Measurements from ENCODE around the gene MRPS9. TPM values are rescaled to one million over a fixed set of nuclear protein-coding genes. Genes with fewer than 3 reads are reported as not detected.
A peak's percentile ranks its signal among the peaks of the same experiment; 100 is the strongest.

Gene MRPS9
- total and polyA plus RNA-seq, 7 donors, result 13.8 to 38.5 (median 18.4) TPM

- no peaks in the 10 kb centered on the region for H3K4me1 ChIP-seq
- no peak overlapping the region for H3K27ac ChIP-seq
- no peak overlapping the region for H3K4me3 ChIP-seq
- WGBS, 2 donors, result 89 to 90% methylated on average over 15 of the region's 15 CpGs
- intact Hi-C loops (cut with DNase I), result no loop called here
- TF ChIP-seq CTCF (IDR thresholded peaks at IDR 0.05) (no peak), EP300 (IDR thresholded peaks at IDR 0.05) (no peak), POLR2A (IDR thresholded peaks at IDR 0.05) (no peak), POLR2AphosphoS5 (IDR thresholded peaks at IDR 0.05) (no peak)
- DNase-seq, result no peak
- H3K36me3 ChIP-seq, result no peaks in the 10 kb centered on the region
- H3K27me3 ChIP-seq, result no peaks in the 10 kb centered on the region
- no peaks in the 10 kb centered on the region for H3K9me3 ChIP-seq
Measured at GRCh38 chr2:105111365-105112150, 73.7 kb downstream of the MRPS9 start.

GRCh38 chr2:105112345-105112744 is 74.5 kb downstream of the MRPS9 start:
- intact Hi-C loops (cut with DNase I), result no loop called here
- no peaks in the 10 kb centered on the region for H3K36me3 ChIP-seq
- H3K4me3 ChIP-seq, result no peak overlapping the region
- no peaks in the 10 kb centered on the region for H3K9me3 ChIP-seq
- no peak for DNase-seq
- H3K27me3 ChIP-seq, result no peaks in the 10 kb centered on the region
- no peaks in the 10 kb centered on the region for H3K4me1 ChIP-seq
- 83 to 90% methylated on average over 12 of the region's 12 CpGs for WGBS, 2 donors
- TF ChIP-seq EP300 (IDR thresholded peaks at IDR 0.05), result no peak
- TF ChIP-seq CTCF (IDR thresholded peaks at IDR 0.05), result no peak
- TF ChIP-seq POLR2A (IDR thresholded peaks at IDR 0.05), result no peak
- TF ChIP-seq POLR2AphosphoS5 (IDR thresholded peaks at IDR 0.05), result no peak
- no peak overlapping the region for H3K27ac ChIP-seq

- Histone ChIP-seq H3K27me3 (no peaks in the 10 kb centered on the region), H3K9me3 (no peaks in the 10 kb centered on the region), H3K4me1 (no peaks in the 10 kb centered on the region), H3K36me3 (no peaks in the 10 kb centered on the region), H3K27ac (no peak overlapping the region), H3K4me3 (no peak overlapping the region)
- TF ChIP-seq POLR2AphosphoS5 (IDR thresholded peaks at IDR 0.05) (no peak), EP300 (IDR thresholded peaks at IDR 0.05) (no peak), POLR2A (IDR thresholded peaks at IDR 0.05) (no peak), CTCF (IDR thresholded peaks at IDR 0.05) (no peak)
- 59 to 80% methylated on average over 4 of the region's 4 CpGs for WGBS, 2 donors
- intact Hi-C loops (cut with DNase I), result loop anchor here (1.0 kb wide), 1 partner anchor 125 kb away; no protein-coding TSS in a partner anchor
- DNase-seq, result no peak
Measured at GRCh38 chr2:105113616-105114291, 75.9 kb downstream of the MRPS9 start.

- no peaks in the 10 kb centered on the region for H3K9me3 ChIP-seq
- 23 to 29% methylated on average over 4 of the region's 4 CpGs for WGBS, 2 donors
- no peak overlapping the region for H3K27ac ChIP-seq
- DNase-seq, result no peak
- H3K27me3 ChIP-seq, result peaks cover 0 to 4% (median 0%) of the 10 kb centered on the region in 3 donors
- no peaks in the 10 kb centered on the region for H3K4me1 ChIP-seq
- intact Hi-C loops (cut with DNase I), result loop anchor here (1.0 kb wide), 1 partner anchor 124 kb away; no protein-coding TSS in a partner anchor
- TF ChIP-seq POLR2AphosphoS5 (IDR thresholded peaks at IDR 0.05) (no peak), CTCF (IDR thresholded peaks at IDR 0.05) (peak in 3 of 4 experiments; percentile 31 to 73 (median 71))
- H3K36me3 ChIP-seq, result no peaks in the 10 kb centered on the region
- no peak overlapping the region for H3K4me3 ChIP-seq
Measured at GRCh38 chr2:105114551-105114950, 76.7 kb downstream of the MRPS9 start.
